GM12872 (cell line): Measurements from ENCODE around the gene PCDHAC2.

Experiments used
- CTCF ChIP-seq: IDR thresholded peaks from 3 replicates; pipeline ENCODE4 v1.5.1; 2011; ENCODE audit warnings: low read depth, mild to moderate bottlenecking, low read length, moderate library complexity; ENCODE audit not compliant: insufficient read depth

PCDHAC2 gene

GRCh38 chr5:140951636-140952035, 14.6 kb upstream of the PCDHAC2 start:
- no peak for TF ChIP-seq CTCF

GRCh38 chr5:140953234-140953633, 13.0 kb upstream of the PCDHAC2 start:
- TF ChIP-seq CTCF: no peak

- no peak for TF ChIP-seq CTCF
Observed at GRCh38 chr5:140962190-140962589, 4.1 kb upstream of the PCDHAC2 start.

- TF ChIP-seq CTCF: no peak
Observed at GRCh38 chr5:140964356-140964755, 1.9 kb upstream of the PCDHAC2 start.

GRCh38 chr5:140965905-140966292, 377 bp upstream of the PCDHAC2 start:
- no peak for TF ChIP-seq CTCF

- no peak for TF ChIP-seq CTCF
Observed at GRCh38 chr5:140967226-140967893, 1.1 kb downstream of the PCDHAC2 start.

- no peak for TF ChIP-seq CTCF
Observed at GRCh38 chr5:140969880-140970279, 3.6 kb downstream of the PCDHAC2 start.
